ENCODE data around the gene OLR1. TPM values are rescaled to one million over a fixed set of nuclear protein-coding genes. Genes with fewer than 3 reads are reported as not detected.

Gene OLR1
- total RNA-seq, 1 donor from 2014 or later, result not detected

DNA sequence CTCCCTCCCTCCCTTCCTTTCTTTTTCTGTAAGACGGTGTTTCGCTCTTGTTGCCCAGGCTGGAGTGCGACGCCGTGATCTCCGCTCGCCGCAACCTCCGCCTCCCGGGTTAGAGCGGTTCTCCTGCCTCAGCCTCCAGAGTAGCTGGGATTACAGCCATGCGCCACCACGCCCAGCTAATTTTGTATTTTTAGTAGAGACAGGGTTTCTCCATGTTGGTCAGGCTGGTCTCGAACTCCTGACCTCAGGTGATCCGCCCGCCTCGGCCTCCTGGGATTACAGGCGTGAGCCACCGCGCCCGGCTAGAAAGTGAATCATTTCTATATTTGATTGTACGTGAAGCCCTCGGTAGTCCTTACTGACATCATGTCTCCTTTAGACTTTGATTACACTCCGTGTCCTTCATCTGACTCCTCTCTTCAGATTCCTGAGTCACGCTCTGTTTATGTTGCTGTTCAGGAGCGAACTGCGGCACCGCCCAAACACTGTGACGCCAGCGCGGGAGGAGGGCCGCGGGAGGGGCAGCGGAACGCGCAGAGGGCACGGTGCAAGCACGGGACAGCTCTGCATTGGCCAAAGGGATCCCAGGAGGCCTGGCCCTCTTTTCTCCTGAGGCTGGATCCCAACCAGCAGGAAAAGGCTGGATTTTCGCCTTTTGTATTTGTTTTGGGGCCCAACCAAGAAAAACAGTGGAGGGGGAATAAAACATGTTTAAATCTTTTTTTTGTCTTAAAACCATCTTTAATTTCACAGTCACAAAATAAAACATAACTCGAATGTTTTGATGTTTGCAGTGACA, 40.2 kb upstream of the OLR1 start:
- peaks cover 7% of the 10 kb centered on the region for H3K4me1 Mint-ChIP-seq (ENCODE audit: low read depth, unreplicated experiment)
- H3K27me3 Mint-ChIP-seq (ENCODE audit: unreplicated experiment), result peaks cover 4% of the 10 kb centered on the region
- peaks cover 13% of the 10 kb centered on the region for H3K9me3 Mint-ChIP-seq (ENCODE audit: unreplicated experiment)
- H3K4me3 Mint-ChIP-seq (ENCODE audit: unreplicated experiment), result peak overlapping the region; percentile 93
- TF ChIP-seq, protein P1, sequence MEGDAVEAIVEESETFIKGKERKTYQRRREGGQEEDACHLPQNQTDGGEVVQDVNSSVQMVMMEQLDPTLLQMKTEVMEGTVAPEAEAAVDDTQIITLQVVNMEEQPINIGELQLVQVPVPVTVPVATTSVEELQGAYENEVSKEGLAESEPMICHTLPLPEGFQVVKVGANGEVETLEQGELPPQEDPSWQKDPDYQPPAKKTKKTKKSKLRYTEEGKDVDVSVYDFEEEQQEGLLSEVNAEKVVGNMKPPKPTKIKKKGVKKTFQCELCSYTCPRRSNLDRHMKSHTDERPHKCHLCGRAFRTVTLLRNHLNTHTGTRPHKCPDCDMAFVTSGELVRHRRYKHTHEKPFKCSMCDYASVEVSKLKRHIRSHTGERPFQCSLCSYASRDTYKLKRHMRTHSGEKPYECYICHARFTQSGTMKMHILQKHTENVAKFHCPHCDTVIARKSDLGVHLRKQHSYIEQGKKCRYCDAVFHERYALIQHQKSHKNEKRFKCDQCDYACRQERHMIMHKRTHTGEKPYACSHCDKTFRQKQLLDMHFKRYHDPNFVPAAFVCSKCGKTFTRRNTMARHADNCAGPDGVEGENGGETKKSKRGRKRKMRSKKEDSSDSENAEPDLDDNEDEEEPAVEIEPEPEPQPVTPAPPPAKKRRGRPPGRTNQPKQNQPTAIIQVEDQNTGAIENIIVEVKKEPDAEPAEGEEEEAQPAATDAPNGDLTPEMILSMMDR (IDR thresholded peaks at IDR 0.05; ENCODE audit: partially characterized antibody, unreplicated experiment), result no peak
- H3K27ac Mint-ChIP-seq (ENCODE audit: unreplicated experiment), result peak overlapping the region; percentile 94
- DNase-seq, result peak; percentile 94
- H3K36me3 Mint-ChIP-seq (ENCODE audit: unreplicated experiment), result no peaks in the 10 kb centered on the region

DNA sequence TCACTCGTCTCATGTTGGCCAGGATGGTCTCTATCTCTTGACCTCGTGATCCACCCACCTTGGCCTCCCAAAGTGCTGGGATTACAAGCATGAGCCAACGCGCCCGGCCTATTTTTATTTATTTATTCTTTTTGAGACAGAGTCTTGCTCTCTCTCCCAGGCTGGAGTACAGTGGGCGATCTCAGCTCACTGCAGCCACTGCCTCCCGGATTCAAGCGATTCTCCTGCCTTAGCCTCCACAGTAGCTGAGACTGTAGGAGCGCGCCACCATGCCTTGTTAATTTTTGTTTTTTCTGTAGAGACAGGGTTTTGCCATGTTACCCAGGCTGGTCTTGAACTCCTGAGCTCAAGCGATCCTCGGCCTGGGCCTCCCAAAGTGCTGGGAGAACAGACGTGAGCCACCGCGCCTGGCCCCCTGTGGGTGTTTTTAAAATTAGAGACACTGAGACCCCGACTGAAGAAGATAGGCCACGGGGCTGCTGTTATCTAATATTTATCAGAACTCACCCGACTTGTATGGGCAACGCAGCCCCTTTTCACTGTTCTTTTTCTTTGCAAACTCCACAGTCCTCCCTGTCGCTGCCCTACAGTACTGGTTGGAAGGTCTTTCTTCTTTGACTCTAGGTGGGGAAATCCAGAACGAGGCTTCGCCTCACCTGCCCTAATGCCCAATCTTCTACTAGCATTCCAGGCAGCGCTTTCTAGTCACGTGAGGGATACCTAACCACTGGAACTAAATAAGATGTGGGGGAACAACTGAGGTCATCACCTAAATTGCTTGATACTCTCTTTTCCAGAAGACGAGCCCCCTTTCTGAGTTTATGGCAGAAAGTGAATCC, 39.4 kb upstream of the OLR1 start:
- no peak for DNase-seq
- Mint-ChIP-seq H3K4me3 (ENCODE audit: unreplicated experiment) (peak overlapping the region; percentile 10), H3K9me3 (ENCODE audit: unreplicated experiment) (peaks cover 13% of the 10 kb centered on the region), H3K27me3 (ENCODE audit: unreplicated experiment) (peaks cover 4% of the 10 kb centered on the region), H3K4me1 (ENCODE audit: low read depth, unreplicated experiment) (peaks cover 7% of the 10 kb centered on the region), H3K27ac (ENCODE audit: unreplicated experiment) (peak overlapping the region; percentile 59), H3K36me3 (ENCODE audit: unreplicated experiment) (no peaks in the 10 kb centered on the region)
- TF ChIP-seq, protein P1 (IDR thresholded peaks at IDR 0.05; ENCODE audit: partially characterized antibody, unreplicated experiment), result no peak

DNA sequence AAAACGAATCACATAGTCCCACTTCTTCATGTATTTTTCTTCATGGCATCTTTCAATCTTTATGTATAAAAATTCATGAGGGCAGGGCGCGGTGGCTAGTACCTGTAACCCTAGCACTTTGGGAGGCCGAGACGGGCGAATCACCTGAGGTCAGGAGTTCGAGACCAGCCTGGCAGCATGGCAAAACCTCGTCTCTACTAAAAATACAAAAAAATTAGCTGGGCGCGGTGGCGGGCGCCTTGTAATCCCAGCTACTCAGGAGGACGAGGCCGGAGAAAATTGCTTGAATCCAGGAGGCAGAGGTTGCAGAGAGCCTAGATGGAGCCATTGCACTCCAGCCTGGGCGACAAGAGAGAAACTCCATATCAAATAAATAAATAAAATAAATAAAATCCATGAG, 38.3 kb upstream of the OLR1 start:
- Mint-ChIP-seq H3K27me3 (ENCODE audit: unreplicated experiment) (peaks cover 4% of the 10 kb centered on the region), H3K9me3 (ENCODE audit: unreplicated experiment) (peaks cover 13% of the 10 kb centered on the region), H3K4me1 (ENCODE audit: low read depth, unreplicated experiment) (peaks cover 5% of the 10 kb centered on the region), H3K36me3 (ENCODE audit: unreplicated experiment) (no peaks in the 10 kb centered on the region), H3K4me3 (ENCODE audit: unreplicated experiment) (no peak overlapping the region), H3K27ac (ENCODE audit: unreplicated experiment) (no peak overlapping the region)
- TF ChIP-seq, protein P1 (IDR thresholded peaks at IDR 0.05; ENCODE audit: partially characterized antibody, unreplicated experiment), result no peak
- DNase-seq, result no peak

DNA sequence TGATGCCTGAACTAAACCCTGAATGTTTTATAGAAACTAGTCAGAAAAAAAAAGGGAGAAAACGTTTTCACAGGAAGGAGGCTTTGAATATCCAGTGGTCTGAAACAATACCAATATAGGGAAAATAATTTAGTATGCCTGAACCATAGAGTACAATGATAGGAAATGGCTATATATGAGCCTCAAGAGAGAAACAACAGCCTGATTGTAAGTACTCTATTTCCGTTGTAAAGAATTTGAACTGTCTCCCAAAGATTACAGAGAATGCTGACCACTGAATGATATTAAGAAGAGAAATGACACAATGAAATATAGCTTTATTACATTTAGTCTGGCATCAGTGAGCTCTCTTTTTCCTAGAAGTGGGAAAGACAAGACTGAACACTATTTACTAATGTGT, 35.2 kb upstream of the OLR1 start:
- Mint-ChIP-seq H3K27ac (ENCODE audit: unreplicated experiment) (no peak overlapping the region), H3K9me3 (ENCODE audit: unreplicated experiment) (peaks cover 5% of the 10 kb centered on the region), H3K4me1 (ENCODE audit: low read depth, unreplicated experiment) (no peaks in the 10 kb centered on the region), H3K4me3 (ENCODE audit: unreplicated experiment) (no peak overlapping the region), H3K36me3 (ENCODE audit: unreplicated experiment) (no peaks in the 10 kb centered on the region), H3K27me3 (ENCODE audit: unreplicated experiment) (peaks cover under 1% of the 10 kb centered on the region)
- no peak for DNase-seq
- TF ChIP-seq, protein P1 (IDR thresholded peaks at IDR 0.05; ENCODE audit: partially characterized antibody, unreplicated experiment), result no peak

Data from glutamatergic neuron (in vitro differentiated cells).